ENCODE results near the gene TMPRSS9. TPM values are rescaled to one million over a fixed set of nuclear protein-coding genes. Genes with fewer than 3 reads are reported as not detected.

The TMPRSS9 gene
- total and polyA plus RNA-seq, 2 of the 13 experiments (the other 11 are each of a cell fraction or from before 2014, with no cell fraction given): 2.5 to 5.2 TPM

DNA sequence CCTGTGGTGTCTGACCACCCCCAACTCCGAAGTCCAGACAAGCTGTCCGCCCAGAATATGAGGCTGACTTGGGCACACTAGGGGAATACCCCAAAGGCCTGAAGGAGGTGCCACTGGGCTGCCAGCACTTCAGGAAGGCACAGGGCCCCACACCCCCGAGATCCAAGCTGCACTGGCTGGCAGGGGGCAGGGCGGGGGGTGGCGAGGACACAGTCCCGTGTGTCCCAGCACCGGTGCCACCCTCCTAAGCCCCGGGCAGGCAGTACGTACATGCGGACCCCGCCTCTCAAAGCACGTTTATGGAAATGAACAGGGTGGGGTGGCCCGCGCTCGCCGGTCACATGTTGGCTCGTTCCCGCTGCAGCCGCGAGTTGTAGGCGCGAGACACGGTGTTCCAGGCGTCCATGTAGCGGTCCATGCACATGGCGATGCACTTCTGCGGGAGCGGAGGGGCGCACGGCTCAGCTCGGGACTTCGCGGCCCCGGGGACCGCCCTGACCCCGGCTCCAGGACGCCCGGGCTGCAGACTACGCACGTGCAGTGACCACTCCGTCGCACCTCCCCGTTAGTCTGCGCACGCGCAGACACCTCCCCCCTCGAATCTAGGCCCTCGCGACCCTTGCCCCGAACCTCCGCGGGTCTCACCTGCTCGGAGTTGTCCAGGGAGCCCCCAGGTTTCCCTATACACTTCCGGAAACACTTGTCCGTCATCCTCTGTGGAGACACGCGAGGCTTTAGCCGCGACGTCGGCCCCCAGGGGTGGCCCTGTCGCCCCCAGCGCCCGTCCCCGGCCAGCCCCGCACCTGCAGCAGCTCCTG is 66.8 kb downstream of the TMPRSS9 start (continued):
- TF ChIP-seq, protein P1, sequence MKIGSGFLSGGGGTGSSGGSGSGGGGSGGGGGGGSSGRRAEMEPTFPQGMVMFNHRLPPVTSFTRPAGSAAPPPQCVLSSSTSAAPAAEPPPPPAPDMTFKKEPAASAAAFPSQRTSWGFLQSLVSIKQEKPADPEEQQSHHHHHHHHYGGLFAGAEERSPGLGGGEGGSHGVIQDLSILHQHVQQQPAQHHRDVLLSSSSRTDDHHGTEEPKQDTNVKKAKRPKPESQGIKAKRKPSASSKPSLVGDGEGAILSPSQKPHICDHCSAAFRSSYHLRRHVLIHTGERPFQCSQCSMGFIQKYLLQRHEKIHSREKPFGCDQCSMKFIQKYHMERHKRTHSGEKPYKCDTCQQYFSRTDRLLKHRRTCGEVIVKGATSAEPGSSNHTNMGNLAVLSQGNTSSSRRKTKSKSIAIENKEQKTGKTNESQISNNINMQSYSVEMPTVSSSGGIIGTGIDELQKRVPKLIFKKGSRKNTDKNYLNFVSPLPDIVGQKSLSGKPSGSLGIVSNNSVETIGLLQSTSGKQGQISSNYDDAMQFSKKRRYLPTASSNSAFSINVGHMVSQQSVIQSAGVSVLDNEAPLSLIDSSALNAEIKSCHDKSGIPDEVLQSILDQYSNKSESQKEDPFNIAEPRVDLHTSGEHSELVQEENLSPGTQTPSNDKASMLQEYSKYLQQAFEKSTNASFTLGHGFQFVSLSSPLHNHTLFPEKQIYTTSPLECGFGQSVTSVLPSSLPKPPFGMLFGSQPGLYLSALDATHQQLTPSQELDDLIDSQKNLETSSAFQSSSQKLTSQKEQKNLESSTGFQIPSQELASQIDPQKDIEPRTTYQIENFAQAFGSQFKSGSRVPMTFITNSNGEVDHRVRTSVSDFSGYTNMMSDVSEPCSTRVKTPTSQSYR (CRISPR knock-in tag; IDR thresholded peaks at IDR 0.05; ENCODE audit: borderline replicate concordance): peak; percentile 26; the same call in 1 of the 2 replicates
- TF ChIP-seq, protein P2, sequence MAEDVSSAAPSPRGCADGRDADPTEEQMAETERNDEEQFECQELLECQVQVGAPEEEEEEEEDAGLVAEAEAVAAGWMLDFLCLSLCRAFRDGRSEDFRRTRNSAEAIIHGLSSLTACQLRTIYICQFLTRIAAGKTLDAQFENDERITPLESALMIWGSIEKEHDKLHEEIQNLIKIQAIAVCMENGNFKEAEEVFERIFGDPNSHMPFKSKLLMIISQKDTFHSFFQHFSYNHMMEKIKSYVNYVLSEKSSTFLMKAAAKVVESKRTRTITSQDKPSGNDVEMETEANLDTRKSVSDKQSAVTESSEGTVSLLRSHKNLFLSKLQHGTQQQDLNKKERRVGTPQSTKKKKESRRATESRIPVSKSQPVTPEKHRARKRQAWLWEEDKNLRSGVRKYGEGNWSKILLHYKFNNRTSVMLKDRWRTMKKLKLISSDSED (CRISPR knock-in tag; IDR thresholded peaks at IDR 0.05): no peak
- TF ChIP-seq ZNF335 (CRISPR knock-in tag; IDR thresholded peaks at IDR 0.05): no peak
- TF ChIP-seq NR2F6 (IDR thresholded peaks at IDR 0.05): no peak
- TF ChIP-seq NR2F6 (CRISPR knock-in tag; IDR thresholded peaks at IDR 0.05): no peak
- no peak for TF ChIP-seq SP5 (CRISPR knock-in tag; IDR thresholded peaks at IDR 0.05; ENCODE audit: borderline replicate concordance, low read depth)
- no peak; the same call in 1 of the 2 replicates for TF ChIP-seq ZNF546 (CRISPR knock-in tag; conservative IDR thresholded peaks at IDR 0.05)
- TF ChIP-seq, protein P3, sequence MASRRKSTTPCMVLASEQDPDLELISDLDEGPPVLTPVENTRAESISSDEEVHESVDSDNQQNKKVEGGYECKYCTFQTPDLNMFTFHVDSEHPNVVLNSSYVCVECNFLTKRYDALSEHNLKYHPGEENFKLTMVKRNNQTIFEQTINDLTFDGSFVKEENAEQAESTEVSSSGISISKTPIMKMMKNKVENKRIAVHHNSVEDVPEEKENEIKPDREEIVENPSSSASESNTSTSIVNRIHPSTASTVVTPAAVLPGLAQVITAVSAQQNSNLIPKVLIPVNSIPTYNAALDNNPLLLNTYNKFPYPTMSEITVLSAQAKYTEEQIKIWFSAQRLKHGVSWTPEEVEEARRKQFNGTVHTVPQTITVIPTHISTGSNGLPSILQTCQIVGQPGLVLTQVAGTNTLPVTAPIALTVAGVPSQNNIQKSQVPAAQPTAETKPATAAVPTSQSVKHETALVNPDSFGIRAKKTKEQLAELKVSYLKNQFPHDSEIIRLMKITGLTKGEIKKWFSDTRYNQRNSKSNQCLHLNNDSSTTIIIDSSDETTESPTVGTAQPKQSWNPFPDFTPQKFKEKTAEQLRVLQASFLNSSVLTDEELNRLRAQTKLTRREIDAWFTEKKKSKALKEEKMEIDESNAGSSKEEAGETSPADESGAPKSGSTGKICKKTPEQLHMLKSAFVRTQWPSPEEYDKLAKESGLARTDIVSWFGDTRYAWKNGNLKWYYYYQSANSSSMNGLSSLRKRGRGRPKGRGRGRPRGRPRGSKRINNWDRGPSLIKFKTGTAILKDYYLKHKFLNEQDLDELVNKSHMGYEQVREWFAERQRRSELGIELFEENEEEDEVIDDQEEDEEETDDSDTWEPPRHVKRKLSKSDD (CRISPR knock-in tag; IDR thresholded peaks at IDR 0.05; ENCODE audit: low read depth): no peak
- TF ChIP-seq POLR2AphosphoS5 (IDR thresholded peaks at IDR 0.05; ENCODE audit: low read depth, low read length): no peak
- TF ChIP-seq RBAK (CRISPR knock-in tag; IDR thresholded peaks at IDR 0.05): no peak
- 0 out of 2 replicates have a peak, but pooled peaks have one; percentile 22 for TF ChIP-seq KDM4B (CRISPR knock-in tag; IDR thresholded peaks at IDR 0.05)
- TF ChIP-seq, protein P4, sequence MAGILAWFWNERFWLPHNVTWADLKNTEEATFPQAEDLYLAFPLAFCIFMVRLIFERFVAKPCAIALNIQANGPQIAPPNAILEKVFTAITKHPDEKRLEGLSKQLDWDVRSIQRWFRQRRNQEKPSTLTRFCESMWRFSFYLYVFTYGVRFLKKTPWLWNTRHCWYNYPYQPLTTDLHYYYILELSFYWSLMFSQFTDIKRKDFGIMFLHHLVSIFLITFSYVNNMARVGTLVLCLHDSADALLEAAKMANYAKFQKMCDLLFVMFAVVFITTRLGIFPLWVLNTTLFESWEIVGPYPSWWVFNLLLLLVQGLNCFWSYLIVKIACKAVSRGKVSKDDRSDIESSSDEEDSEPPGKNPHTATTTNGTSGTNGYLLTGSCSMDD (CRISPR knock-in tag; IDR thresholded peaks at IDR 0.05): no peak
- TF ChIP-seq ZNF766 (CRISPR knock-in tag; IDR thresholded peaks at IDR 0.05; ENCODE audit: borderline replicate concordance): no peak
- no peak for TF ChIP-seq RCOR2 (CRISPR knock-in tag; IDR thresholded peaks at IDR 0.05)
